Measurements from ENCODE around the gene ARMH4.
A peak's percentile ranks its signal among the peaks of the same experiment; 100 is the strongest.

- TF ChIP-seq, protein P1, sequence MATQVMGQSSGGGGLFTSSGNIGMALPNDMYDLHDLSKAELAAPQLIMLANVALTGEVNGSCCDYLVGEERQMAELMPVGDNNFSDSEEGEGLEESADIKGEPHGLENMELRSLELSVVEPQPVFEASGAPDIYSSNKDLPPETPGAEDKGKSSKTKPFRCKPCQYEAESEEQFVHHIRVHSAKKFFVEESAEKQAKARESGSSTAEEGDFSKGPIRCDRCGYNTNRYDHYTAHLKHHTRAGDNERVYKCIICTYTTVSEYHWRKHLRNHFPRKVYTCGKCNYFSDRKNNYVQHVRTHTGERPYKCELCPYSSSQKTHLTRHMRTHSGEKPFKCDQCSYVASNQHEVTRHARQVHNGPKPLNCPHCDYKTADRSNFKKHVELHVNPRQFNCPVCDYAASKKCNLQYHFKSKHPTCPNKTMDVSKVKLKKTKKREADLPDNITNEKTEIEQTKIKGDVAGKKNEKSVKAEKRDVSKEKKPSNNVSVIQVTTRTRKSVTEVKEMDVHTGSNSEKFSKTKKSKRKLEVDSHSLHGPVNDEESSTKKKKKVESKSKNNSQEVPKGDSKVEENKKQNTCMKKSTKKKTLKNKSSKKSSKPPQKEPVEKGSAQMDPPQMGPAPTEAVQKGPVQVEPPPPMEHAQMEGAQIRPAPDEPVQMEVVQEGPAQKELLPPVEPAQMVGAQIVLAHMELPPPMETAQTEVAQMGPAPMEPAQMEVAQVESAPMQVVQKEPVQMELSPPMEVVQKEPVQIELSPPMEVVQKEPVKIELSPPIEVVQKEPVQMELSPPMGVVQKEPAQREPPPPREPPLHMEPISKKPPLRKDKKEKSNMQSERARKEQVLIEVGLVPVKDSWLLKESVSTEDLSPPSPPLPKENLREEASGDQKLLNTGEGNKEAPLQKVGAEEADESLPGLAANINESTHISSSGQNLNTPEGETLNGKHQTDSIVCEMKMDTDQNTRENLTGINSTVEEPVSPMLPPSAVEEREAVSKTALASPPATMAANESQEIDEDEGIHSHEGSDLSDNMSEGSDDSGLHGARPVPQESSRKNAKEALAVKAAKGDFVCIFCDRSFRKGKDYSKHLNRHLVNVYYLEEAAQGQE (IDR thresholded peaks at IDR 0.05; ENCODE audit: borderline replicate concordance), result peak; percentile 69
- TF ChIP-seq CTCF (IDR thresholded peaks at IDR 0.05; ENCODE audit: poor library complexity, severe bottlenecking), result no peak
These were observed 48.4 kb upstream of the ARMH4 start for GRCh38 chr14:58200480-58200841.

All from neural cell (in vitro differentiated cells).